KOPT-K1 (cell line): ENCODE measurements around the gene SHANK2.

Experiments
- H3K27ac ChIP-seq: fragments of 200-600 bp; sonication (generic); 2 replicates; pipeline ENCODE4 v1.5.1; 2016; ENCODE audit warnings: antibody characterized with exemption, mild to moderate bottlenecking, low read depth, low read length; ENCODE audit not compliant: poor library complexity, severe bottlenecking
- H3K36me3 ChIP-seq: fragments of 200-600 bp; sonication (generic); 2 replicates; pipeline ENCODE4 v1.5.1; 2017; ENCODE audit warnings: antibody characterized with exemption, mild to moderate bottlenecking, low read length, moderate library complexity; ENCODE audit not compliant: insufficient read depth
- H3K9me3 ChIP-seq: fragments of 200-600 bp; sonication (generic); 2 replicates; pipeline ENCODE4 v1.5.1; 2017; ENCODE audit warnings: antibody characterized with exemption, low read length, mild to moderate bottlenecking; ENCODE audit not compliant: insufficient read depth, poor library complexity, severe bottlenecking

Gene SHANK2

GRCh38 chr11:71282581-71283351 is 30.4 kb upstream of the SHANK2 start:
- Histone ChIP-seq H3K36me3 (no peaks in the 10 kb centered on the region), H3K9me3 (no peaks in the 10 kb centered on the region), H3K27ac (no peak overlapping the region)

GRCh38 chr11:71281831-71282230 is 29.5 kb upstream of the SHANK2 start:
- Histone ChIP-seq H3K27ac (no peak overlapping the region), H3K36me3 (no peaks in the 10 kb centered on the region), H3K9me3 (no peaks in the 10 kb centered on the region)

GRCh38 chr11:71281204-71281603 is 28.8 kb upstream of the SHANK2 start:
- no peaks in the 10 kb centered on the region for H3K9me3 ChIP-seq
- H3K36me3 ChIP-seq, result no peaks in the 10 kb centered on the region
- H3K27ac ChIP-seq, result no peak overlapping the region

GRCh38 chr11:71279916-71280645 is 27.7 kb upstream of the SHANK2 start:
- Histone ChIP-seq H3K36me3 (no peaks in the 10 kb centered on the region), H3K27ac (no peak overlapping the region), H3K9me3 (no peaks in the 10 kb centered on the region)

GRCh38 chr11:71272161-71272560 is 19.8 kb upstream of the SHANK2 start:
- H3K27ac ChIP-seq, result no peak overlapping the region
- H3K36me3 ChIP-seq, result no peaks in the 10 kb centered on the region
- peaks cover 7% of the 10 kb centered on the region for H3K9me3 ChIP-seq

GRCh38 chr11:71269603-71270511 is 17.5 kb upstream of the SHANK2 start:
- no peak overlapping the region for H3K27ac ChIP-seq
- H3K36me3 ChIP-seq, result no peaks in the 10 kb centered on the region
- peaks cover 7% of the 10 kb centered on the region for H3K9me3 ChIP-seq

GRCh38 chr11:71268706-71269321 is 16.4 kb upstream of the SHANK2 start:
- peaks cover 7% of the 10 kb centered on the region for H3K9me3 ChIP-seq
- no peak overlapping the region for H3K27ac ChIP-seq
- H3K36me3 ChIP-seq, result no peaks in the 10 kb centered on the region

GRCh38 chr11:71267807-71268421 is 15.5 kb upstream of the SHANK2 start:
- H3K36me3 ChIP-seq, result no peaks in the 10 kb centered on the region
- H3K9me3 ChIP-seq, result no peaks in the 10 kb centered on the region
- H3K27ac ChIP-seq, result no peak overlapping the region

GRCh38 chr11:71266114-71266833 is 13.9 kb upstream of the SHANK2 start:
- no peak overlapping the region for H3K27ac ChIP-seq
- no peaks in the 10 kb centered on the region for H3K36me3 ChIP-seq
- H3K9me3 ChIP-seq, result no peaks in the 10 kb centered on the region

GRCh38 chr11:71265559-71266092 is 13.2 kb upstream of the SHANK2 start:
- Histone ChIP-seq H3K9me3 (no peaks in the 10 kb centered on the region), H3K27ac (no peak overlapping the region), H3K36me3 (no peaks in the 10 kb centered on the region)

GRCh38 chr11:71263386-71263785 is 11.0 kb upstream of the SHANK2 start:
- H3K36me3 ChIP-seq, result no peaks in the 10 kb centered on the region
- H3K9me3 ChIP-seq, result peaks cover 3% of the 10 kb centered on the region
- H3K27ac ChIP-seq, result no peak overlapping the region

GRCh38 chr11:71255800-71256479 is 3.6 kb upstream of the SHANK2 start:
- Histone ChIP-seq H3K9me3 (peaks cover 17% of the 10 kb centered on the region), H3K27ac (no peak overlapping the region), H3K36me3 (no peaks in the 10 kb centered on the region)

GRCh38 chr11:71255323-71255722 is 2.9 kb upstream of the SHANK2 start:
- H3K27ac ChIP-seq, result no peak overlapping the region
- H3K9me3 ChIP-seq, result peaks cover 17% of the 10 kb centered on the region
- no peaks in the 10 kb centered on the region for H3K36me3 ChIP-seq
